Left ventricle myocardium inferior (tissue), 1 donor: ENCODE measurements around the gene TKTL1. TPM values are rescaled to one million over a fixed set of nuclear protein-coding genes. Genes with fewer than 3 reads are reported as not detected.
A peak's percentile ranks its signal among the peaks of the same experiment; 100 is the strongest.
"Not testable (repeated sequence)": the region's sequence is repeated elsewhere in the genome, so short reads cannot be mapped to it uniquely, and the experiment has no call there.

ENCODE experiments used
- DNase-seq: peaks from one replicate; pipeline ENCODE4 v3.0.0-alpha.2; 2020
- H3K27ac ChIP-seq: fragments of 200-600 bp; replicated peaks from 2 replicates; pipeline ENCODE4 v1.8.0; 2021
- H3K27me3 ChIP-seq: fragments of 200-600 bp; 2 replicates; pipeline ENCODE4 v1.8.0; 2021; ENCODE audit warnings: low read depth
- H3K36me3 ChIP-seq: fragments of 200-600 bp; 2 replicates; pipeline ENCODE4 v1.8.0; 2021
- H3K4me1 ChIP-seq: fragments of 200-600 bp; 2 replicates; pipeline ENCODE4 v1.8.0; 2021
- H3K4me3 ChIP-seq: fragments of 200-600 bp; 2 replicates; pipeline ENCODE4 v1.8.0; 2021; ENCODE audit warnings: mild to moderate bottlenecking, moderate library complexity
- H3K9me3 ChIP-seq: fragments of 200-600 bp; replicated peaks from 2 replicates; pipeline ENCODE4 v1.8.0; 2021
- intact Hi-C: fragments of 100-400 bp; cut with micrococcal nuclease; formaldehyde crosslinking; loops from one replicate; pipeline ENCODE4 v1.11.0; 2022
- total RNA-seq: library from RNA; stranded (reverse); fragmentation: NEBNext Ultra II Directional; extraction: Animal tissue kit (Norgen Biotek cat#: 25700); gene quantifications from one replicate; pipeline ENCODE4 v1.2.1, GENCODE V29; 2021
- TF ChIP-seq, protein P1 (sequence below): fragments of 200-600 bp; IDR thresholded peaks from 2 replicates; pipeline ENCODE4 v1.8.0; 2021; ENCODE audit warnings: antibody characterized with exemption, mild to moderate bottlenecking, borderline replicate concordance
- donor health status: DM: no; HTN: yes; CAD: no; lungs with severe emphysema.

TKTL1 gene
- total RNA-seq, 1 donor from 2014 or later: 11.7 TPM

DNA sequence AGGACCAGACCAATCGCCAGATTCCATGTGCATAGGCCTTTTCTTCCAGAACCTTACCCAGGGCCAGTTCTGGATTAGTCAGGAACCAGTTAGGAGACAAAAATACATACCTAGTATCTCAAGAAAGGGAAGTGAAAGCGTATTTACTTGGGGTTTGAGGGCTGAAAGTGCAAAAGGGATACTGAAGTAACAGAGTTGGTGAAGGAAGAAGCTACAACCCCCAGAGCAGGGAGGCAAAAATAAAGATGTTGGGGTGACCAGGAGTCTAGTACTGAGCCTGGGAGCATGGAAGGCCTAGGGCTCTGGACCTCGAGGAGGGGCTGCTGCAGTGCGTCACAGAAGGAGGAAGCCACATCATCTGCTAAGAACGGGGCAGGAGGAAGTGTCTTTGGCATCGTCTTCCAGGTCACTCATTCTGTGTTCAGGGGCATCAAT is 38.3 kb downstream of the TKTL1 start:
- intact Hi-C loops: no loop called here
- DNase-seq: no peak
- H3K27ac ChIP-seq: no peak overlapping the region

DNA sequence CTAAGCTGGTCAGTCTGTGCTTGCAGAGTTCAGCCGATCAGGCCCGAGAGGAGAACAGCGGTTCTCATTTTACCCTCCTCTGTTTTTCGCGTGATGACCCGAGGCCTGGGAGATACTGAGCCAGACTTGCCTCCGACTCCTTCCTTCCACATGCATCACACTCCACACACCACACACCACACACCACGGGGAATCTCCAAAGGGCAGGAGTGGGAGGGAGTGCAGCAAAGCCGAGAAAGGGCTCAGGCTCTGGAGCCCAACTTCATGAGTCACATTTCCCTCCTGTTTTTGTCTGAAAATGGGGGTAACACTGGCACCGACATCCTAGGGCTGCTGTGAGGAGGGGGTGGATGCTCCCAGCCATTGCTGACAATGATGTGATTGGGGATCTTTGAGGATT is 38.9 kb downstream of the TKTL1 start:
- H3K27ac ChIP-seq: no peak overlapping the region
- TF ChIP-seq, protein P1, sequence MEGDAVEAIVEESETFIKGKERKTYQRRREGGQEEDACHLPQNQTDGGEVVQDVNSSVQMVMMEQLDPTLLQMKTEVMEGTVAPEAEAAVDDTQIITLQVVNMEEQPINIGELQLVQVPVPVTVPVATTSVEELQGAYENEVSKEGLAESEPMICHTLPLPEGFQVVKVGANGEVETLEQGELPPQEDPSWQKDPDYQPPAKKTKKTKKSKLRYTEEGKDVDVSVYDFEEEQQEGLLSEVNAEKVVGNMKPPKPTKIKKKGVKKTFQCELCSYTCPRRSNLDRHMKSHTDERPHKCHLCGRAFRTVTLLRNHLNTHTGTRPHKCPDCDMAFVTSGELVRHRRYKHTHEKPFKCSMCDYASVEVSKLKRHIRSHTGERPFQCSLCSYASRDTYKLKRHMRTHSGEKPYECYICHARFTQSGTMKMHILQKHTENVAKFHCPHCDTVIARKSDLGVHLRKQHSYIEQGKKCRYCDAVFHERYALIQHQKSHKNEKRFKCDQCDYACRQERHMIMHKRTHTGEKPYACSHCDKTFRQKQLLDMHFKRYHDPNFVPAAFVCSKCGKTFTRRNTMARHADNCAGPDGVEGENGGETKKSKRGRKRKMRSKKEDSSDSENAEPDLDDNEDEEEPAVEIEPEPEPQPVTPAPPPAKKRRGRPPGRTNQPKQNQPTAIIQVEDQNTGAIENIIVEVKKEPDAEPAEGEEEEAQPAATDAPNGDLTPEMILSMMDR: no peak
- H3K9me3 ChIP-seq: no peaks in the 10 kb centered on the region
- H3K4me3 ChIP-seq: no peak overlapping the region
- intact Hi-C loops: no loop called here
- DNase-seq: no peak
- no peaks in the 10 kb centered on the region for H3K4me1 ChIP-seq
- H3K27me3 ChIP-seq: no peaks in the 10 kb centered on the region
- no peaks in the 10 kb centered on the region for H3K36me3 ChIP-seq

More for the DNA sequence above, 38.3 kb downstream of the TKTL1 start:
- TF ChIP-seq, protein P1: no peak
- H3K9me3 ChIP-seq: no peaks in the 10 kb centered on the region
- H3K4me3 ChIP-seq: no peak overlapping the region
- no peaks in the 10 kb centered on the region for H3K4me1 ChIP-seq
- H3K36me3 ChIP-seq: no peaks in the 10 kb centered on the region
- no peaks in the 10 kb centered on the region for H3K27me3 ChIP-seq

DNA sequence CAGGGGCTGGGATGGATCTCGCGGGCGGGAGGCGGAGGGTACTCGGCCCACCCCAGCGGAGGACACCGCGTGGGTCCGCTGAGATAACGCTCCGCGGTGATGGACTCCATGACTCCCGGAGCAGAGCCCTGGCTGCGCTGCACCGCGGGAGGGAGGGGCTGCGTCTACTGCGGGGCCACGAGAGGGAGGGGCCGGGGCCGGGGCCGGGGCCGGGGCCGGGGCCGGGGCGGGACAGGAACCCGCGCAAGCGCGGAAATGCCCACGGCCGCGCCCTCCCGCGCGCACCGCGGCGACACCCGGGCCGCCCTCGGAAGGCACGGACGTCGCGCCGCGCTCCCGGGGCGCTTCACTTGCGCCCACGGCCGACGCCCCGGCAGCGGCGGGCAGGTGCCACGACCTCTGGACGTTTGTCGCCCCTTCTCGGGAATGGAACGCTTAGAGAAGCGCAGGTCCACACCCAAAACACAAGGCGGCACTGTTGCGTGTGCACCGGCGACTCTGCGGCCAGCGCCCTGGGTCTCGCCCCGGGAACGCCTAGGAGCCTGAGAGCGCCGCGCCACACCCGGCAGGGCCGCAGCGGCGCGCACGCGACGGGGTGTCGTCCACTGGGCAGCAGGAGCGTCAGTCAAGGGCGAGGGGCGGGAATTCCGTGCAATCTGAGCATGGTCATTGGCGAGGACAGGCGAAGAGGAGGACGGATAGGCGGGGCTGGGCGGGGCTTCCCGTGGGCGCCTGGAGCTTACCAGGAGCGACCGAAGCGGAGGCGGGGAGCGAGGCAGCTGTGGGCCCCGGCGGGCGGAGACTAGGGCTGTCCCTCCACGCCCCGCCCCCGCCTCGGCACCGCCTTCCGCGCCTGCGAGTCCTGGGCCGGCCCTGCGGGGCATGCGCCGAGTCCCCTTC is 46.1 kb downstream of the TKTL1 start:
- DNase-seq, H3K27me3 ChIP-seq, H3K36me3 ChIP-seq, intact Hi-C loops, H3K4me1 ChIP-seq, H3K9me3 ChIP-seq: not testable (repeated sequence)
- H3K27ac ChIP-seq: peak overlapping the region; percentile 91
- peak overlapping the region; percentile 55 for H3K4me3 ChIP-seq
- TF ChIP-seq, protein P1: peak; percentile 10

DNA sequence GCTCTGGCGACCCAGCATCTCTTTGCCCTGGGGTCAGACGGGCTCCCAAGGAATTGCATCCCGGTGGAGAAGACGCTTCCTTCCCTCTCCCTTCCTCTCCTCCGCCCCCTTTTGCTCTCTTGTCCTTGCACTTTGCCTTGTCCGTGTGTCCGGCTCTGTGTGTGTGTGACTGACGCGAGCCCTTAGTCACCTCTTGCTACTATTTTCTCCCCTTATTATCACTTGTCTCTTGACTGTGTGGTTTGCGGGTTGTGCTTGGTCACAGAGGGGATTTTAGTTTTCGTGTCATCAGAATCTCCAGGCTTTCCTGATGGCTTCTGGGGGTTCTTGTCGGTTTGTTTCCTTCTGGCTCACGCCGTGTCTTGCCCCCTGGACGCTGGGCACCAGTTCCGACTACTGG is 47.5 kb downstream of the TKTL1 start:
- H3K4me1 ChIP-seq, H3K27me3 ChIP-seq, H3K4me3 ChIP-seq, H3K27ac ChIP-seq, H3K36me3 ChIP-seq, H3K9me3 ChIP-seq, DNase-seq, intact Hi-C loops: not testable (repeated sequence)

DNA sequence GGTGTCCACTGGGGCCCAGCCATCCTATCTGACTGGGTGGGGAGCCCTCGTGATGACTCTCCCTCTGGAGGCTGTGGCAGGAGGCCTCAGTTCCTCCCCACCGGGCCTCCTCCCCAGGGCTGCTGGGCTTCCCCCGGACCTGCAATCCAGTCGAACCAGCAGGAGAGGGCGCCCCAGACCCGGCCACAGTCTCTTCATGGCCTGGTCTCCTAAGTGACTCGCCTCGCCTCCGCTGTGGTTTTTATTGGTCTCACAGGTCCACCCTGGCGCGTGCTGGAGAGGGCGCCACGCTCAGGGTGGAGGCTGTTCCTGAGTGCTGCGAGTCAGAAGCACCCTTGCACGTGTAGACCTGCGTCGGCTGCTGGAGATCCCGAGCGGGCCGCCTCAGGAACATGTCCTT is 48.0 kb downstream of the TKTL1 start:
- intact Hi-C loops, H3K36me3 ChIP-seq, DNase-seq: not testable (repeated sequence)

DNA sequence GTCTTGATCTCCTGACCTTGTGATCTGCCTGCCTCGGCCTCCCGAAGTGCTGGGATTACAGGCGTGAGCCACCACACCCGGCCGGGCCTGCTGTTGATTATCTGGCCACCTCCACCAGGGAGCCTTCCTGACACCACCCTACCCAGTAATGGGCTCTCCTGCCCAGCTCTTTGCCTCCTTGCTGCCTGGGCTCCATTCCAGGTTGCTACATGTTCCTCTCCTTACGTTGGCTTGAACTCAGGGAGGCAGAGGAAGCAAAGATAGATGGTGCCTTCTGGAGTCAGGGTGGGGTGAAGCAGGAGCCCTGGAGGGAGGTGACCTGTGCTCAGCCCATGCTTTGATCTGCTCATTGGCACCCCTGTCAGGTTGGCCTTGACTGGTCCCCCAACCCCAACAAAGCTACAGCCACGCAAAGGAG is 52.5 kb downstream of the TKTL1 start:
- no peaks in the 10 kb centered on the region for H3K9me3 ChIP-seq
- DNase-seq: no peak
- TF ChIP-seq, protein P1: no peak
- peak overlapping the region; percentile 16 for H3K27ac ChIP-seq
- no peak overlapping the region for H3K4me3 ChIP-seq
- H3K4me1 ChIP-seq: peaks cover 15% of the 10 kb centered on the region
- H3K36me3 ChIP-seq: peaks cover 47% of the 10 kb centered on the region
- intact Hi-C loops: no loop called here
- no peaks in the 10 kb centered on the region for H3K27me3 ChIP-seq

More for the DNA sequence above, 48.0 kb downstream of the TKTL1 start:
- H3K4me3 ChIP-seq, H3K9me3 ChIP-seq, H3K27ac ChIP-seq, H3K4me1 ChIP-seq, H3K27me3 ChIP-seq: not testable (repeated sequence)
